HCT116 (cell line): ENCODE results near the gene PLEKHA5. TPM values are rescaled to one million over a fixed set of nuclear protein-coding genes. Genes with fewer than 3 reads are reported as not detected.

ENCODE experiments used
- ATAC-seq: fragments of 200-7000 bp; cut with Tn5 transposase; 2 replicates; pipeline ENCODE4 v1.9.1; 2020; ENCODE audit warnings: mild to moderate bottlenecking, moderate library complexity
- BruUV-seq: library from RNA; stranded (reverse); fragments of 400-500 nt; replicated peaks from 2 replicates; lab custom pipeline; 2021; lab: Mats Ljungman, UMichigan
- CTCF ChIA-PET: fragments of 300-600 bp; sonication (Branson Sonifier 250); formaldehyde crosslinking; loops from one replicate; lab custom pipeline; 2021; ENCODE audit warnings: antibody characterized with exemption; lab: Charles Lee
- POLR2A ChIA-PET: fragments of 300-600, 350-600 bp; sonication (Branson Sonifier 250); formaldehyde crosslinking; loops from one replicate; lab custom pipeline; 2021; ENCODE audit warnings: antibody characterized with exemption; lab: Charles Lee
- RAD21 ChIA-PET, 2 experiments: fragments of 300-600 bp; sonication (Branson Sonifier 250); formaldehyde crosslinking; loops; one replicate each; lab custom pipeline; 2023; ENCODE audit warnings: low total read pairs in 2 of 2; ENCODE audit not compliant: uncharacterized antibody in 2 of 2, unreplicated experiment in 2 of 2, low non-redundant PET in 1 of 2; lab: Charles Lee
- DNase-seq: peaks from one replicate; pipeline ENCODE4 v3.0.0-alpha.2; 2010; ENCODE audit warnings: low read depth, low spot score
- H2AFZ ChIP-seq: fragments of 200-600 bp; shearing (Covaris generic), sonication (generic); 2 replicates; pipeline ENCODE4 v1.6.1; 2017; ENCODE audit warnings: low read depth, mixed run types, mixed read lengths, antibody characterized with exemption, low read length; ENCODE audit not compliant: poor library complexity, severe bottlenecking
- H3K27ac ChIP-seq: 2 replicates; pipeline ENCODE4 v1.5.1; 2012; ENCODE audit warnings: low read depth, low read length
- H3K27me3 ChIP-seq: fragments of 200-600 bp; sonication (generic); 2 replicates; pipeline ENCODE4 v1.6.1; 2016; ENCODE audit warnings: mixed run types, low read length, mixed read lengths; ENCODE audit not compliant: insufficient read depth
- H3K36me3 ChIP-seq, 2 experiments: fragments of 200-500 bp in 1 of 2; fragments of 200-600 bp in 1 of 2; sonication (Bioruptor generic) in 1 of 2; sonication (generic) in 1 of 2; 2 replicates each; pipeline versions ENCODE4 v1.5.1 to v1.6.1; 2014 to 2016; ENCODE audit warnings: low read length in 2 of 2, inconsistent platforms in 1 of 2, mixed read lengths in 1 of 2, mixed run types in 1 of 2; ENCODE audit not compliant: insufficient read depth in 2 of 2, control insufficient read depth in 1 of 2
- H3K4me1 ChIP-seq, 2 experiments: fragments of 200-600 bp in 1 of 2; sonication (generic) in 1 of 2; 2 replicates each; pipeline versions ENCODE4 v1.5.1 to v1.6.1; 2012 to 2017; ENCODE audit warnings: low read length in 2 of 2, inconsistent platforms in 1 of 2, mild to moderate bottlenecking in 1 of 2, mixed read lengths in 1 of 2, mixed run types in 1 of 2, moderate library complexity in 1 of 2; ENCODE audit not compliant: insufficient read depth in 2 of 2, control insufficient read depth in 1 of 2
- H3K4me2 ChIP-seq: fragments of 200-600 bp; sonication (generic); 2 replicates; pipeline ENCODE4 v1.6.1; 2017; ENCODE audit warnings: mixed run types, low read length, mixed read lengths
- H3K4me3 ChIP-seq, 2 experiments: fragments of 200-600 bp in 1 of 2; sonication (generic) in 1 of 2; replicated peaks in 1 of 2; 2 replicates each; pipeline ENCODE4 v1.5.1; 2011 to 2016; ENCODE audit warnings: low read length in 2 of 2, control low read depth in 1 of 2, low read depth in 1 of 2, mild to moderate bottlenecking in 1 of 2, mixed read lengths in 1 of 2, mixed run types in 1 of 2
- H3K79me2 ChIP-seq: fragments of 200-600 bp; sonication (generic); 2 replicates; pipeline ENCODE4 v1.6.1; 2017; ENCODE audit warnings: mild to moderate bottlenecking, mixed run types, low read length, moderate library complexity, mixed read lengths; ENCODE audit not compliant: insufficient read depth
- H3K9ac ChIP-seq: fragments of 200-600 bp; sonication (generic); 2 replicates; pipeline ENCODE4 v1.6.1; 2016; ENCODE audit warnings: low read length, mixed read lengths
- H3K9me2 ChIP-seq: fragments of 200-600 bp; sonication (generic), shearing (Covaris generic); 2 replicates; pipeline ENCODE4 v1.6.1; 2017; ENCODE audit warnings: mixed run types, mild to moderate bottlenecking, moderate library complexity; ENCODE audit not compliant: insufficient read depth
- H3K9me3 ChIP-seq, 2 experiments: fragments of 200-500 bp in 1 of 2; fragments of 200-600 bp in 1 of 2; sonication (Bioruptor generic) in 1 of 2; sonication (generic) in 1 of 2; 2 replicates each; pipeline ENCODE4 v1.6.1; 2014 to 2017; ENCODE audit warnings: low read length in 2 of 2, mixed read lengths in 2 of 2, inconsistent platforms in 1 of 2, low read depth in 1 of 2, mild to moderate bottlenecking in 1 of 2, mixed run types in 1 of 2, moderate library complexity in 1 of 2; ENCODE audit not compliant: control insufficient read depth in 1 of 2, insufficient read depth in 1 of 2
- H4K20me1 ChIP-seq: fragments of 200-600 bp; sonication (generic), shearing (Covaris generic); 2 replicates; pipeline ENCODE4 v1.6.1; 2017; ENCODE audit warnings: mixed run types, mild to moderate bottlenecking, moderate library complexity; ENCODE audit not compliant: insufficient read depth
- CBX3 ChIP-seq: IDR thresholded peaks from 2 replicates; pipeline ENCODE4 v1.6.1; 2012; ENCODE audit warnings: low read depth
- CTCF ChIP-seq, 3 experiments: fragments of 200-600 bp in 1 of 3; sonication (generic) in 1 of 3; IDR thresholded peaks in 2 of 3; conservative IDR thresholded peaks in 1 of 3; 2 replicates each; pipeline ENCODE4 v1.5.1; 2012 to 2017; ENCODE audit warnings: low read depth in 2 of 3, low read length in 2 of 3, antibody characterized with exemption in 1 of 3, borderline replicate concordance in 1 of 3, control low read depth in 1 of 3, mild to moderate bottlenecking in 1 of 3, mixed read lengths in 1 of 3, mixed run types in 1 of 3, moderate library complexity in 1 of 3; ENCODE audit not compliant: insufficient read depth in 1 of 3
- JUND ChIP-seq: IDR thresholded peaks from 2 replicates; pipeline ENCODE4 v1.6.1; 2012
- POLR2A ChIP-seq: IDR thresholded peaks from 2 replicates; pipeline ENCODE4 v1.7.0; 2011; ENCODE audit warnings: borderline replicate concordance; ENCODE audit not compliant: insufficient read depth, insufficient read length; ENCODE audit errors: extremely low read depth
- TCF7L2 ChIP-seq: IDR thresholded peaks from 2 replicates; pipeline ENCODE4 v1.7.0; 2011; ENCODE audit warnings: borderline replicate concordance, inconsistent platforms; ENCODE audit not compliant: insufficient read depth, insufficient read length; ENCODE audit errors: extremely low read depth
- YY1 ChIP-seq: IDR thresholded peaks from 2 replicates; pipeline ENCODE4 v1.6.1; 2011; ENCODE audit warnings: low read length, low read depth, moderate library complexity, mild to moderate bottlenecking; ENCODE audit not compliant: insufficient replicate concordance; ENCODE audit errors: extremely low read depth
- ZBTB33 ChIP-seq: IDR thresholded peaks from 2 replicates; pipeline ENCODE4 v1.6.1; 2011; ENCODE audit warnings: mild to moderate bottlenecking, low read length, moderate library complexity; ENCODE audit not compliant: insufficient replicate concordance; ENCODE audit errors: extremely low read depth
- ZNF274 ChIP-seq: fragments of 200-500 bp; sonication (Bioruptor generic); IDR thresholded peaks from 2 replicates; pipeline ENCODE4 v1.6.1; 2014; ENCODE audit warnings: mild to moderate bottlenecking, low read depth, low read length, inconsistent platforms
- intact Hi-C: fragments of 100-400 bp; cut with micrococcal nuclease; formaldehyde crosslinking; loops from 2 replicates; pipeline ENCODE4 v1.10.0; 2022
- total RNA-seq: library from RNA; stranded (reverse); gene quantifications from one replicate; pipeline ENCODE4 v1.2.1, GENCODE V29; 2021; ENCODE audit not compliant: unreplicated experiment
- TF ChIP-seq, protein P1 (sequence below): IDR thresholded peaks from 2 replicates; pipeline ENCODE4 v1.6.1; 2012

Gene PLEKHA5
- total RNA-seq, 1 experiment from 2014 or later = 18.9 TPM

DNA sequence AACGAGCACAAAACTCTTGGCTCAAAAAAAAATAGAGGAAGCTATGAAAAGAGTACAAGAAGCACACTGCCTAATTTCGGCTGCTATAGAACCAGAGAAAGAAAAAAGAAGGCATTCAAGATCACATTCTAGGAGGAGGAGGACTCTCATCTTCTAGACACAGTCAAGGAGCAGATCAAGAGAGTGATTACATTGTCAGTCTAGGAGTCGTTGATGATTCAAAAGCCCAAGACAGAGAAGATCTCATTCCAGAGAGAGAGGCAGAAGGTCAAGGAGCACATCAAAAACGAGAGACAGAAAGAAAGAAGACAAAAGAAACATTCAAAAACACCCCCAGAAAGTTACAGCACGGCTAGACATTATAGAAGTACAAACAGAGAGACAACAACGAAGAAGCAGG, 177.9 kb downstream of the PLEKHA5 start:
- Histone ChIP-seq H3K36me3 (no peaks in the 10 kb centered on the region), H3K27me3 (no peaks in the 10 kb centered on the region), H3K9ac (no peak overlapping the region), H3K4me2 (no peak overlapping the region), H3K27ac (no peak overlapping the region), H3K4me3 (no peak overlapping the region), H2AFZ (no peak overlapping the region), H4K20me1 (no peaks in the 10 kb centered on the region), H3K9me2 (no peaks in the 10 kb centered on the region), H3K79me2 (no peaks in the 10 kb centered on the region), H3K4me1 (no peaks in the 10 kb centered on the region), H3K9me3 (no peaks in the 10 kb centered on the region)
- ATAC-seq = no peak
- ChIA-PET CTCF (no interaction called here), RAD21 (no interaction called here), POLR2A (no interaction called here)
- intact Hi-C loops = no loop called here
- TF ChIP-seq YY1 (no peak), JUND (no peak), CTCF (IDR thresholded peaks at IDR 0.05 in 2 of 3, conservative IDR thresholded peaks at IDR 0.05 in 1 of 3; ENCODE audit: borderline replicate concordance in 1 of 3, insufficient read depth in 1 of 3, low read depth in 2 of 3, low read length in 2 of 3) (no peak), ZNF274 (no peak), CBX3 (no peak), TCF7L2 (no peak), POLR2A (no peak), ZBTB33 (no peak)
- TF ChIP-seq, protein P1, sequence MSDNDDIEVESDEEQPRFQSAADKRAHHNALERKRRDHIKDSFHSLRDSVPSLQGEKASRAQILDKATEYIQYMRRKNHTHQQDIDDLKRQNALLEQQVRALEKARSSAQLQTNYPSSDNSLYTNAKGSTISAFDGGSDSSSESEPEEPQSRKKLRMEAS = no peak
- BruUV-seq = no TSS peak
- no peak for DNase-seq
